Cardiac fibroblast (primary cell): ENCODE measurements around the gene KIRREL2.

Experiments
- DNase-seq, 2 donors: peaks; one replicate each; pipeline versions ENCODE4 v3.0.0 to v3.0.0-alpha.2; 2010; ENCODE audit warnings: low read depth in 2 of 2
- H3K4me3 ChIP-seq, 2 donors: replicated peaks in 1 of 2; 1 replicate in 1 of 2; 2 replicates in 1 of 2; pipeline ENCODE4 v1.5.1; 2011; ENCODE audit warnings: low read depth in 2 of 2, low read length in 2 of 2, mild to moderate bottlenecking in 2 of 2, moderate library complexity in 1 of 2
- CTCF ChIP-seq: IDR thresholded peaks from one replicate; pipeline ENCODE4 v1.5.1; 2011; ENCODE audit warnings: low read depth, mild to moderate bottlenecking, low read length, inconsistent platforms

The KIRREL2 gene

DNA sequence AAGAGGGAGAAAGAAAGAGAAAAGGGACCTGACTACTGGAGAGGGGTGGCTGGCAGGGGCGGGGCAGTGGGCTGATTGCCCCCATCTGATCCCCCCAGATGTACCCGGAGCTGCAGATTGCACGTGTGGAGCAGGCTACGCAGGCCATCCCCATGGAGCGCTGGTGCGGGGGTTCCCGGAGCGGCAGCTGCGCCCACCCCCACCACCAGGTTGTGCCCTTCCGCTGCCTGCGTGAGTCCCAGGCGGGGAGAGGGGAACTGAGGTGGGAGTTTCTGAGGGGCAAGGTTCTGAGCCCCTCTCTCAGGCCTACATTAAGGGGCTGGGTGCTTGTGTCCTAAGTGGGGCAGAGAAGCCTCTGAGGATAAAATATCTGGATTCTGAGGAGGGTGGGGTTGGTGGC lies 14.1 kb downstream of the KIRREL2 start:
- TF ChIP-seq CTCF, result no peak
- no peak overlapping the region for H3K4me3 ChIP-seq
- DNase-seq, result no peak

GRCh38 chr19:35871611-35872010 lies 14.9 kb downstream of the KIRREL2 start:
- H3K4me3 ChIP-seq, result no peak overlapping the region
- TF ChIP-seq CTCF, result no peak
- DNase-seq, result no peak

- TF ChIP-seq CTCF, result no peak
- no peak overlapping the region for H3K4me3 ChIP-seq
- no peak for DNase-seq
These were observed 15.5 kb downstream of the KIRREL2 start for GRCh38 chr19:35872180-35872579.

GRCh38 chr19:35874392-35874930 lies 17.8 kb downstream of the KIRREL2 start:
- no peak for DNase-seq
- H3K4me3 ChIP-seq, result no peak overlapping the region
- no peak for TF ChIP-seq CTCF

GRCh38 chr19:35879068-35879467 lies 22.4 kb downstream of the KIRREL2 start:
- no peak for TF ChIP-seq CTCF

DNA sequence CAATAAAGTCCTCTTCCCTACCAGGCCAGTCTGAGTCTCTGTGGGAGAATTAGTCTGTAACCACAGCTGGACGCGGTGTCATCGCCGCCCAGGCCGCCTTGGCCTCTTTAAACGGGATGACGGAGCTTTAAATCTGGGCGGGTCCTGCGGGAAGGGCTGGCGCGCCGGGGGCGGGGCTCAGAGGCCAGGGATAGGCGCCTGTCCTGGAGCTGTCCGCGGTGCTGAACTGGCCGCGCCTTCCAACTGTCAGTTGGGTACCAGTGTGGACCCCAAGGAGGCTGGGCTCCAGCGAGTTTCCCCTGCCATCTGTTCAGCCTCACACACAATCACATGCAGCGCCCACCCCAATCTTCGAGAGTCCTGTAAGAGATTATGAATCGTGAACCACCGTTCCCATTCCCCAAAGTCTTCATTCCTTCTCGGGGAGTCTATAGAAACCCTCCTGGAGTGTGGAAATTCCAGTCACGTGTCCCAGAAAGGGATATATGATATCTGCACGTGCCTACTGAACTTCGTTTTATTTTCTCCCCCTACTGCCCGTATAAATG lies 23.1 kb downstream of the KIRREL2 start:
- TF ChIP-seq CTCF, result no peak
- no peak overlapping the region for H3K4me3 ChIP-seq
- DNase-seq, result peak; percentile 89 to 93

More at GRCh38 chr19:35879068-35879467, 22.4 kb downstream of the KIRREL2 start:
- H3K4me3 ChIP-seq, result no peak overlapping the region
- DNase-seq, result no peak

- H3K4me3 ChIP-seq, result no peak overlapping the region
- TF ChIP-seq CTCF, result peak; percentile 44
- peak; percentile 87 to 89 for DNase-seq
These were observed 25.6 kb downstream of the KIRREL2 start for GRCh38 chr19:35882114-35882832.
